ENCODE results near the gene TBC1D1.

Gene TBC1D1

DNA sequence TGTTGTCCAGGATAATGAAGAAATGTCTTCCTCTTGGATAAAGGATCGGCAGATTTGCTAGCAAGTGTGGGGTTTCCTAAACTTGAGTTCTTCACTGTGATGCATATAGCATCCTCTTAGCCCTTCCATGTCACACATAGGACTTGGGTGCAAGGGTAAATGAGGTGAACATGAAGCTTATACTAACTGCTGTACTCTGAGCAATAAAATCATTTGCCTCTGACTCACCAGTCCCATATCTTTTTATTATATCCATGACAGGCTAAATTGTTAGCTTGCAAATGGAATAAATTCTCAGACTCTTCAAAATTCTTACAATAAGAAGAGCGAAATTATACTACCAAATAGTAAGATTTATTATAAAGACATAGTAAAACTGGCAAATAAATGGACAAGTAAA lies 14.7 kb upstream of the TBC1D1 start:
- H3K27ac ChIP-seq (ENCODE audit: low read length, poor library complexity, severe bottlenecking) = no peak overlapping the region
- no peak overlapping the region for H3K4me2 ChIP-seq (ENCODE audit: low read length, poor library complexity, severe bottlenecking)
- H3K9ac ChIP-seq (ENCODE audit: low read length) = no peak overlapping the region
- H3K9me3 ChIP-seq (ENCODE audit: control insufficient read depth, low read length) = no peaks in the 10 kb centered on the region
- no peak overlapping the region for H2BK15ac ChIP-seq (ENCODE audit: low read depth, poor library complexity, severe bottlenecking)
- H3K79me1 ChIP-seq (replicated peaks; ENCODE audit: low read length, poor library complexity, severe bottlenecking) = no peaks in the 10 kb centered on the region
- 71% methylated on average over 1 of the region's 2 CpGs for WGBS
- H3K23ac ChIP-seq (ENCODE audit: low read length in 2 of 2) = no peak overlapping the region
- H2BK12ac ChIP-seq (ENCODE audit: low read length in 2 of 2) = no peak overlapping the region
- no peaks in the 10 kb centered on the region for H3K4me1 ChIP-seq (ENCODE audit: control insufficient read depth, insufficient read depth, low read depth, low read length)
- no peak overlapping the region for H2BK120ac ChIP-seq (ENCODE audit: low read depth, low read length)
- no peak overlapping the region for H2AK5ac ChIP-seq (ENCODE audit: low read length, severe bottlenecking)
- no peak overlapping the region for H4K91ac ChIP-seq (ENCODE audit: low read length)
- H3K36me3 ChIP-seq (ENCODE audit: control insufficient read depth in 1 of 2, insufficient read depth in 2 of 2, low read depth in 1 of 2, low read length in 2 of 2) = no peaks in the 10 kb centered on the region
- H2BK5ac ChIP-seq (ENCODE audit: low read depth, low read length, poor library complexity, severe bottlenecking) = no peak overlapping the region
- H3K27me3 ChIP-seq (ENCODE audit: control insufficient read depth in 1 of 2, insufficient read depth in 1 of 2, low read length in 2 of 2) = no peaks in the 10 kb centered on the region
- no peak overlapping the region for H3K18ac ChIP-seq (ENCODE audit: low read depth in 1 of 2, low read length in 2 of 2)
- H3K4me3 ChIP-seq (ENCODE audit: insufficient read depth in 1 of 2, low read depth in 1 of 2, low read length in 2 of 2) = no peak overlapping the region
- H2AFZ ChIP-seq (ENCODE audit: low read depth, low read length) = no peak overlapping the region
- H3K14ac ChIP-seq (ENCODE audit: low read length in 2 of 2) = no peak overlapping the region
- H3K4ac ChIP-seq (ENCODE audit: low read depth in 1 of 2, low read length in 2 of 2) = no peak overlapping the region
- DNase-seq = no peak
- H4K8ac ChIP-seq (ENCODE audit: low read length) = no peak overlapping the region

DNA sequence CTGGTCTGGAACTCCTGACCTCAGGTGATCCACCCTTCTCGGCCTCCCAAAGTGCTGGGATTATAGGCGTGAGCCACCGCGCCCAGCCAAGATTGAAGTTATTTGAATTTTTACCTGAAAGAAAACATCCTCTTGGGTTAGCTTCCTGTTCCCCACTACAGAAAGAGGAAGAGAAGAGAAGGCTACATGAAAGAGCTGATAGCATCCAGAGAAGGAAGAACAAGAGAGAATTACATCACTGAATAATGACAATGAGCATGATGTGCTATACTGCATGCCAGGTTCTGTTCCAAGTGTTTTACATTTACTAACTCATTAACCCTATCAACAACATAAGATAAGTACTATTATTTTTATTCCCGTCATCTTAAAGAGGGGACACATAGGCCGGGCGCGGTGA lies 11.5 kb upstream of the TBC1D1 start:
- H3K4me2 ChIP-seq (ENCODE audit: low read length, poor library complexity, severe bottlenecking) = no peak overlapping the region
- no peak overlapping the region for H3K18ac ChIP-seq (ENCODE audit: low read depth in 1 of 2, low read length in 2 of 2)
- H3K27me3 ChIP-seq (ENCODE audit: control insufficient read depth in 1 of 2, insufficient read depth in 1 of 2, low read length in 2 of 2) = peaks cover 9 to 12% of the 10 kb centered on the region in 2 experiments
- H3K9ac ChIP-seq (ENCODE audit: low read length) = no peak overlapping the region
- H4K91ac ChIP-seq (ENCODE audit: low read length) = no peak overlapping the region
- DNase-seq = no peak
- H3K9me3 ChIP-seq (ENCODE audit: control insufficient read depth, low read length) = no peaks in the 10 kb centered on the region
- H2AK5ac ChIP-seq (ENCODE audit: low read length, severe bottlenecking) = no peak overlapping the region
- H2BK5ac ChIP-seq (ENCODE audit: low read depth, low read length, poor library complexity, severe bottlenecking) = no peak overlapping the region
- no peak overlapping the region for H2AFZ ChIP-seq (ENCODE audit: low read depth, low read length)
- no peak overlapping the region for H2BK15ac ChIP-seq (ENCODE audit: low read depth, poor library complexity, severe bottlenecking)
- no peak overlapping the region for H3K27ac ChIP-seq (ENCODE audit: low read length, poor library complexity, severe bottlenecking)
- H3K79me1 ChIP-seq (replicated peaks; ENCODE audit: low read length, poor library complexity, severe bottlenecking) = no peaks in the 10 kb centered on the region
- H4K8ac ChIP-seq (ENCODE audit: low read length) = no peak overlapping the region
- H3K36me3 ChIP-seq (ENCODE audit: control insufficient read depth in 1 of 2, insufficient read depth in 2 of 2, low read depth in 1 of 2, low read length in 2 of 2) = no peaks in the 10 kb centered on the region
- no peak overlapping the region for H3K23ac ChIP-seq (ENCODE audit: low read length in 2 of 2)
- WGBS = 98% methylated on average over 7 of the region's 8 CpGs
- no peak overlapping the region for H2BK120ac ChIP-seq (ENCODE audit: low read depth, low read length)
- H3K4ac ChIP-seq (ENCODE audit: low read depth in 1 of 2, low read length in 2 of 2) = no peak overlapping the region
- no peaks in the 10 kb centered on the region for H3K4me1 ChIP-seq (ENCODE audit: control insufficient read depth, insufficient read depth, low read depth, low read length)
- no peak overlapping the region for H3K4me3 ChIP-seq (ENCODE audit: insufficient read depth in 1 of 2, low read depth in 1 of 2, low read length in 2 of 2)
- no peak overlapping the region for H3K14ac ChIP-seq (ENCODE audit: low read length in 2 of 2)
- H2BK12ac ChIP-seq (ENCODE audit: low read length in 2 of 2) = no peak overlapping the region

DNA sequence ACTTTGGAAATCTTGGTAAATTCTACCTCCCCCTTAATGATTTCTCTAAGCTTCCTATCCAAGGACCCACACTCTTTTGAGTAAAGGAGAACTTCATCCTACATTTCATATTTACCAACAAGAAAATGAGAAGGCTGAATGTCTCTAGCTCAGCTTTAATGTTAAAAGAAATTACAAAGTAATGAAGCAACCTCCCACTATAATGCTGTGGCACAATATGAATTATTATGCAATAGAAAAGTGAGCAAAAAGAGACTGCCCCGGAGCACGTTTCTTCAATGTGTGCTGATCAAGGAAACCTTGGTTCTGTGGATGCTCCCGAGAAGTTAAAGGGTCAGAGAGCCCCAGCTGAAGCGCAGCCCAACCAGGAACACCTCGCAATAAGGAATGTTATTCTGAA lies 9.1 kb upstream of the TBC1D1 start:
- Histone ChIP-seq H3K23ac (ENCODE audit: low read length in 2 of 2) (no peak overlapping the region), H3K27me3 (ENCODE audit: control insufficient read depth in 1 of 2, insufficient read depth in 1 of 2, low read length in 2 of 2) (peaks cover 14 to 23% of the 10 kb centered on the region in 2 experiments), H3K9me3 (ENCODE audit: control insufficient read depth, low read length) (no peaks in the 10 kb centered on the region), H3K4ac (ENCODE audit: low read depth in 1 of 2, low read length in 2 of 2) (no peak overlapping the region), H3K18ac (ENCODE audit: low read depth in 1 of 2, low read length in 2 of 2) (no peak overlapping the region), H3K14ac (ENCODE audit: low read length in 2 of 2) (no peak overlapping the region), H3K27ac (ENCODE audit: low read length, poor library complexity, severe bottlenecking) (no peak overlapping the region), H3K4me3 (ENCODE audit: insufficient read depth in 1 of 2, low read depth in 1 of 2, low read length in 2 of 2) (no peak overlapping the region), H3K36me3 (ENCODE audit: control insufficient read depth in 1 of 2, insufficient read depth in 2 of 2, low read depth in 1 of 2, low read length in 2 of 2) (no peaks in the 10 kb centered on the region), H3K4me1 (ENCODE audit: control insufficient read depth, insufficient read depth, low read depth, low read length) (no peaks in the 10 kb centered on the region), H2BK5ac (ENCODE audit: low read depth, low read length, poor library complexity, severe bottlenecking) (no peak overlapping the region), H4K91ac (ENCODE audit: low read length) (no peak overlapping the region), H3K9ac (ENCODE audit: low read length) (no peak overlapping the region), H2BK120ac (ENCODE audit: low read depth, low read length) (no peak overlapping the region), H3K79me1 (replicated peaks; ENCODE audit: low read length, poor library complexity, severe bottlenecking) (no peaks in the 10 kb centered on the region), H4K8ac (ENCODE audit: low read length) (no peak overlapping the region), H2BK15ac (ENCODE audit: low read depth, poor library complexity, severe bottlenecking) (no peak overlapping the region), H2AK5ac (ENCODE audit: low read length, severe bottlenecking) (no peak overlapping the region), H2BK12ac (ENCODE audit: low read length in 2 of 2) (no peak overlapping the region), H3K4me2 (ENCODE audit: low read length, poor library complexity, severe bottlenecking) (no peak overlapping the region), H2AFZ (ENCODE audit: low read depth, low read length) (no peak overlapping the region)
- WGBS = 97% methylated on average over 5 of the region's 5 CpGs
- no peak for DNase-seq

DNA sequence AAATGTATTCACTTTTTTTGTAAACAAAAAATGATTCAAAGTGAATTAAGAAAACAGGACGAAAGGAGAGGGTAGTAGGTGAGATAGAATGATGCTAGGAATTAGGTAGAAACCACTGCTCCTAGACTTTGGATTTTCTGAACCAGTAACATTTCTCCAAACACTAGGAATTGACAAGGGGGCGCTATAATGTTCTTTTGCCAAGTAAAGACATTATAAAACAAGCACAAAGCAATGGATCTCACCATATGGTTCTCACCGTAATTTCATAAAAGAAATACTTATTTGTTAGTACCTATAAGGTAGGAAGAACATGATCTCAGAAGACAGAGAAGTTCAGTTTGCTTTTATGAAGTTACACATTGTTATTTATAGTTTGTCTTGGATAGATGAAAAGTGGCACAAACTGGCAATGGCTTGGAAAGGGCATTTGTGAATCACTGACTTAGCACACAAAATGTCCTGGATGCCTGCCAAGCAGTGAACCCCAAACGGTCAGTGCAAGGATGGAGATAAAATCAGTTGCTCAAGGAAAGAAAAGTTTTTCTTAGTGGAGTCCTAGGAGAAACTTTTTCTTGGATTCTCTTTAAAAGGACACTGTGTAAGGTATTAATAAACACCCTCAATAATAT lies 8.1 kb upstream of the TBC1D1 start:
- Histone ChIP-seq H2BK12ac (ENCODE audit: low read length in 2 of 2) (no peak overlapping the region), H3K79me1 (replicated peaks; ENCODE audit: low read length, poor library complexity, severe bottlenecking) (no peaks in the 10 kb centered on the region), H3K9ac (ENCODE audit: low read length) (no peak overlapping the region), H4K8ac (ENCODE audit: low read length) (no peak overlapping the region), H3K27me3 (ENCODE audit: control insufficient read depth in 1 of 2, insufficient read depth in 1 of 2, low read length in 2 of 2) (peaks cover 22 to 29% of the 10 kb centered on the region in 2 experiments), H3K27ac (ENCODE audit: low read length, poor library complexity, severe bottlenecking) (no peak overlapping the region), H3K9me3 (ENCODE audit: control insufficient read depth, low read length) (no peaks in the 10 kb centered on the region), H2BK15ac (ENCODE audit: low read depth, poor library complexity, severe bottlenecking) (no peak overlapping the region), H2AK5ac (ENCODE audit: low read length, severe bottlenecking) (no peak overlapping the region), H3K4ac (ENCODE audit: low read depth in 1 of 2, low read length in 2 of 2) (no peak overlapping the region), H3K4me2 (ENCODE audit: low read length, poor library complexity, severe bottlenecking) (no peak overlapping the region), H3K14ac (ENCODE audit: low read length in 2 of 2) (no peak overlapping the region), H3K4me1 (ENCODE audit: control insufficient read depth, insufficient read depth, low read depth, low read length) (no peaks in the 10 kb centered on the region), H3K23ac (ENCODE audit: low read length in 2 of 2) (no peak overlapping the region), H3K18ac (ENCODE audit: low read depth in 1 of 2, low read length in 2 of 2) (no peak overlapping the region), H3K4me3 (ENCODE audit: insufficient read depth in 1 of 2, low read depth in 1 of 2, low read length in 2 of 2) (no peak overlapping the region), H4K91ac (ENCODE audit: low read length) (no peak overlapping the region), H2BK5ac (ENCODE audit: low read depth, low read length, poor library complexity, severe bottlenecking) (no peak overlapping the region), H3K36me3 (ENCODE audit: control insufficient read depth in 1 of 2, insufficient read depth in 2 of 2, low read depth in 1 of 2, low read length in 2 of 2) (no peaks in the 10 kb centered on the region), H2AFZ (ENCODE audit: low read depth, low read length) (no peak overlapping the region), H2BK120ac (ENCODE audit: low read depth, low read length) (no peak overlapping the region)
- DNase-seq = no peak
- WGBS = 73% methylated on average over 2 of the region's 4 CpGs

Data from mesenchymal stem cell (in vitro differentiated cells and primary cell).